Colonic mucosa (tissue), 4 donors: ENCODE measurements around the gene DUSP6. TPM values are rescaled to one million over a fixed set of nuclear protein-coding genes. Genes with fewer than 3 reads are reported as not detected.

Experiments used
- DNase-seq: peaks from one replicate; pipeline ENCODE4 v3.0.0-alpha.2; 2020
- H3K27ac ChIP-seq: fragments of 200-600 bp; one replicate; pipeline ENCODE4 v1.8.0; 2021
- H3K27me3 ChIP-seq: fragments of 200-600 bp; one replicate; pipeline ENCODE4 v1.8.0; 2021
- H3K36me3 ChIP-seq: fragments of 200-600 bp; one replicate; pipeline ENCODE4 v1.8.0; 2021
- H3K4me1 ChIP-seq: fragments of 200-600 bp; one replicate; pipeline ENCODE4 v1.8.0; 2021; ENCODE audit warnings: mild to moderate bottlenecking
- H3K4me3 ChIP-seq: fragments of 200-600 bp; one replicate; pipeline ENCODE4 v1.8.0; 2021
- H3K9ac ChIP-seq, 2 donors: one replicate each; pipeline ENCODE4 v1.7.0; 2013; ENCODE audit warnings: control low read depth in 2 of 2, low read depth in 2 of 2, low read length in 2 of 2
- H3K9me3 ChIP-seq: fragments of 200-600 bp; one replicate; pipeline ENCODE4 v1.8.0; 2021
- CTCF ChIP-seq: fragments of 200-600 bp; IDR thresholded peaks from one replicate; pipeline ENCODE4 v1.8.0; 2022; ENCODE audit warnings: antibody characterized with exemption, mild to moderate bottlenecking
- intact Hi-C: fragments of 100-400 bp; cut with DNase I; formaldehyde crosslinking; loops from one replicate; pipeline ENCODE4 v1.14.1; 2022
- total RNA-seq, 2 donors: library from RNA; stranded (reverse); fragmentation: NEBNext Ultra II Directional in 1 of 2; extraction: Animal tissue kit (Norgen Biotek cat#: 25700) in 1 of 2; gene quantifications; one replicate each; pipeline ENCODE4 v1.2.1, GENCODE V29; 2021
- donor health status: healthy.
- donor health status: DM: no; HTN: no; CAD: no.
- donor health status: DM: no; HTN: no; CAD: no.

DUSP6 gene
- total RNA-seq, 2 donors from 2014 or later = 53.8 to 97.6 TPM

GRCh38 chr12:89392391-89392790 lies 40.1 kb upstream of the DUSP6 start:
- no peak overlapping the region for H3K4me3 ChIP-seq
- no peaks in the 10 kb centered on the region for H3K27me3 ChIP-seq
- peaks cover 4% of the 10 kb centered on the region for H3K4me1 ChIP-seq
- no peaks in the 10 kb centered on the region for H3K36me3 ChIP-seq
- intact Hi-C loops = no loop called here
- TF ChIP-seq CTCF = no peak
- no peak overlapping the region for H3K9ac ChIP-seq
- DNase-seq = no peak
- H3K27ac ChIP-seq = no peak overlapping the region
- H3K9me3 ChIP-seq = no peaks in the 10 kb centered on the region

GRCh38 chr12:89391726-89392336 lies 39.5 kb upstream of the DUSP6 start:
- Histone ChIP-seq H3K4me3 (no peak overlapping the region), H3K9me3 (no peaks in the 10 kb centered on the region), H3K27ac (peak overlapping the region; percentile 68), H3K4me1 (peaks cover 4% of the 10 kb centered on the region), H3K9ac (no peak overlapping the region), H3K36me3 (no peaks in the 10 kb centered on the region), H3K27me3 (no peaks in the 10 kb centered on the region)
- intact Hi-C loops = no loop called here
- TF ChIP-seq CTCF = no peak
- no peak for DNase-seq

- TF ChIP-seq CTCF = no peak
- intact Hi-C loops = no loop called here
Observed at GRCh38 chr12:89390802-89391673, 38.7 kb upstream of the DUSP6 start.

GRCh38 chr12:89389755-89390661 lies 37.7 kb upstream of the DUSP6 start:
- H3K9me3 ChIP-seq = no peaks in the 10 kb centered on the region
- H3K27me3 ChIP-seq = no peaks in the 10 kb centered on the region
- H3K36me3 ChIP-seq = no peaks in the 10 kb centered on the region
- peaks cover 12% of the 10 kb centered on the region for H3K4me1 ChIP-seq
- intact Hi-C loops = no loop called here
- H3K9ac ChIP-seq = no peak overlapping the region
- TF ChIP-seq CTCF = no peak
- H3K4me3 ChIP-seq = no peak overlapping the region
- H3K27ac ChIP-seq = peak overlapping the region; percentile 68
- DNase-seq = peak; percentile 47

More at GRCh38 chr12:89390802-89391673, 38.7 kb upstream of the DUSP6 start:
- H3K36me3 ChIP-seq = no peaks in the 10 kb centered on the region
- no peak overlapping the region for H3K9ac ChIP-seq
- no peaks in the 10 kb centered on the region for H3K27me3 ChIP-seq
- no peaks in the 10 kb centered on the region for H3K9me3 ChIP-seq
- peak; percentile 43 for DNase-seq
- peak overlapping the region; percentile 68 for H3K27ac ChIP-seq
- peaks cover 8% of the 10 kb centered on the region for H3K4me1 ChIP-seq
- no peak overlapping the region for H3K4me3 ChIP-seq

GRCh38 chr12:89386138-89386537 lies 33.8 kb upstream of the DUSP6 start:
- Histone ChIP-seq H3K4me3 (no peak overlapping the region), H3K27ac (peak overlapping the region; percentile 70), H3K36me3 (no peaks in the 10 kb centered on the region), H3K9me3 (no peaks in the 10 kb centered on the region), H3K9ac (peak overlapping the region in 1 of 2 donors; percentile 27), H3K27me3 (no peaks in the 10 kb centered on the region), H3K4me1 (peaks cover 26% of the 10 kb centered on the region)
- intact Hi-C loops = no loop called here
- DNase-seq = no peak
- TF ChIP-seq CTCF = no peak
